HepG2 (cell line): Measurements from ENCODE around the gene PRDM12. TPM values are rescaled to one million over a fixed set of nuclear protein-coding genes. Genes with fewer than 3 reads are reported as not detected.

Experiments used
- DMAP1 ChIP-seq: IDR thresholded peaks from 2 replicates; pipeline ENCODE4 v1.6.1; 2016
- FIP1L1 ChIP-seq: fragments of 200-400 bp; formaldehyde crosslinking; IDR thresholded peaks from 2 replicates; pipeline ENCODE4 v1.6.1; 2018; ENCODE audit warnings: low read depth, mild to moderate bottlenecking, low read length, moderate library complexity, borderline replicate concordance; ENCODE audit not compliant: insufficient read depth
- FOXK2 ChIP-seq: fragments of 450-650 bp; IDR thresholded peaks from 2 replicates; pipeline ENCODE4 v1.6.1; 2016
- JARID2 ChIP-seq: sonication (generic); formaldehyde crosslinking; IDR thresholded peaks from 2 replicates; pipeline ENCODE4 v1.8.1; 2023; ENCODE audit warnings: missing genetic modification reagents, inconsistent platforms; ENCODE audit not compliant: insufficient replicate concordance
- MBD4 ChIP-seq: IDR thresholded peaks from 2 replicates; pipeline ENCODE4 v1.6.1; 2012; ENCODE audit warnings: low read length, inconsistent platforms, borderline replicate concordance
- NONO ChIP-seq, 2 experiments: fragments of 450-650 bp in 1 of 2; sonication (generic) in 1 of 2; formaldehyde crosslinking in 1 of 2; IDR thresholded peaks in 1 of 2; conservative IDR thresholded peaks in 1 of 2; 2 replicates each; pipeline versions ENCODE4 v1.6.1 to v1.8.0; 2017 to 2022; ENCODE audit warnings: mild to moderate bottlenecking in 1 of 2, missing genetic modification reagents in 1 of 2, moderate library complexity in 1 of 2
- SP4 ChIP-seq: sonication (generic); formaldehyde crosslinking; IDR thresholded peaks from 2 replicates; pipeline ENCODE4 v1.8.1; 2023; ENCODE audit warnings: mild to moderate bottlenecking, missing genetic modification reagents
- ZNF20 ChIP-seq: sonication (generic); formaldehyde crosslinking; IDR thresholded peaks from 2 replicates; pipeline ENCODE4 v1.4.0; 2020; ENCODE audit warnings: mild to moderate bottlenecking, moderate library complexity, missing genetic modification reagents
- ZNF768 ChIP-seq: sonication (generic); formaldehyde crosslinking; IDR thresholded peaks from 2 replicates; pipeline ENCODE4 v1.4.0; 2020; ENCODE audit warnings: missing genetic modification reagents
- ZSCAN29 ChIP-seq: sonication (generic); formaldehyde crosslinking; conservative IDR thresholded peaks from 2 replicates; pipeline ENCODE4 v1.4.0; 2020; ENCODE audit warnings: mild to moderate bottlenecking, missing genetic modification reagents
- polyA plus RNA-seq, 8 experiments: library from polyadenylated mRNA; depleted of rRNA in 3 of 8; stranded (reverse) in 7 of 8; unstranded in 1 of 8; fragments of >200 nt; fragmentation: Illumina TruSeq in 4 of 8; extraction: Trizol in 4 of 8; gene quantifications; 2 replicates each; pipeline versions ENCODE4 v1.2.1 to v1.2.3, GENCODE V29; 2011 to 2016; ENCODE audit warnings: low read depth in 4 of 8, missing spikeins in 1 of 8, mixed read lengths in 1 of 8; ENCODE audit not compliant: insufficient read depth in 1 of 8
- total RNA-seq, 5 experiments: library from RNA; depleted of rRNA; stranded (reverse); fragments of >200 nt; fragmentation: Illumina TruSeq; extraction: Trizol; gene quantifications; 2 replicates each; pipeline ENCODE4 v1.2.3, GENCODE V29; 2016; ENCODE audit warnings: low read depth in 1 of 5
- TF ChIP-seq, protein P1 (sequence below): sonication (generic); formaldehyde crosslinking; IDR thresholded peaks from one replicate; pipeline ENCODE4 v1.5.1; 2020; ENCODE audit warnings: mild to moderate bottlenecking, missing genetic modification reagents; ENCODE audit errors: not compliant biosample characterization
- TF ChIP-seq, protein P2 (sequence below): sonication (generic); formaldehyde crosslinking; IDR thresholded peaks from 2 replicates; pipeline ENCODE4 v1.5.0; 2020; ENCODE audit warnings: missing genetic modification reagents
- TF ChIP-seq, protein P3 (sequence below): sonication (generic); formaldehyde crosslinking; IDR thresholded peaks from 2 replicates; pipeline ENCODE4 v1.4.0; 2020; ENCODE audit warnings: missing genetic modification reagents
- TF ChIP-seq, protein P4 (sequence below): IDR thresholded peaks from 2 replicates; pipeline ENCODE4 v1.6.1; 2016; ENCODE audit warnings: low read depth, control low read depth
- TF ChIP-seq, protein P5 (sequence below): IDR thresholded peaks from 2 replicates; pipeline ENCODE4 v1.6.1; 2016; ENCODE audit warnings: missing genetic modification reagents, missing compliant biosample characterization

The PRDM12 gene
- total and polyA plus RNA-seq, 2 of the 13 experiments (the other 11 are each of a cell fraction or from before 2014, with no cell fraction given): 0.04 to 0.07 TPM

DNA sequence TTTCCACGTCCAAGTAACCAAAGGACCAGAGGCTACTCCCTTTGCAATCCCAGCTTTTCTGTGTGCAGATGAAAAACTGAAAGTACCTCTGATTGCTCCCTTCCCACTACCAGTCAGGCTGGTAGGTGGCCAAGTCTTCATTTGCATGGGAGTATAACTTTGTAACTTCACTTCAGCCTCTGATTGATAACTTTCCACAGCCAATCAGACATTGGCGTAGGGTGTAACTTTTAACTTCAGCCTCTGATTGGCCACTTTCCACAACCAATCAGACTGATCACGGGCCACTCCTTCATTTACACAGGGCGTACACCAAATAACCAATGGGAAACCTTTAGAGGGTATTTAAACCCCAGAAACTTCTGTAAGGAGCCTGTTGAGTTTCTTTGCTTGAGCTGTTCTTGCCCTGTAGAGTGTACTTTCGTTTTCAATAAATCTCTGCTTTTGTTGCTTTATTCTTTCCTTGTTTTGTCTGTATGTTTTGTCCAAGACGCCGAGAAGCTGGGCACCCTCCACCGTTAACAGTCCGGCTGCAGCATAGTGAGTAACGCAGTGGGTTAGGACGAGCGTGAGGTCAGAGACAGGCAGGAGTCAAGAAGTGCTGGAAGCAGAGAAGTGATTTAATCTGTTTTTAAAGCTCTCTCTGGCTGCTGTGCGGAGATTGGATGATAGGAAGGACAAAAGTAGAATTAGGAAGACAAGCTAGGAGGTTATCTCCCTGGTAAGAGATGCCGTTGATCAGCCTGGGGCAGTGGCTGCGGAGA lies 25.7 kb downstream of the PRDM12 start (continued):
- 0 out of 2 replicates have a peak, but pooled peaks have one; percentile 19 for TF ChIP-seq SP4 (CRISPR knock-in tag)
- TF ChIP-seq, protein P1, sequence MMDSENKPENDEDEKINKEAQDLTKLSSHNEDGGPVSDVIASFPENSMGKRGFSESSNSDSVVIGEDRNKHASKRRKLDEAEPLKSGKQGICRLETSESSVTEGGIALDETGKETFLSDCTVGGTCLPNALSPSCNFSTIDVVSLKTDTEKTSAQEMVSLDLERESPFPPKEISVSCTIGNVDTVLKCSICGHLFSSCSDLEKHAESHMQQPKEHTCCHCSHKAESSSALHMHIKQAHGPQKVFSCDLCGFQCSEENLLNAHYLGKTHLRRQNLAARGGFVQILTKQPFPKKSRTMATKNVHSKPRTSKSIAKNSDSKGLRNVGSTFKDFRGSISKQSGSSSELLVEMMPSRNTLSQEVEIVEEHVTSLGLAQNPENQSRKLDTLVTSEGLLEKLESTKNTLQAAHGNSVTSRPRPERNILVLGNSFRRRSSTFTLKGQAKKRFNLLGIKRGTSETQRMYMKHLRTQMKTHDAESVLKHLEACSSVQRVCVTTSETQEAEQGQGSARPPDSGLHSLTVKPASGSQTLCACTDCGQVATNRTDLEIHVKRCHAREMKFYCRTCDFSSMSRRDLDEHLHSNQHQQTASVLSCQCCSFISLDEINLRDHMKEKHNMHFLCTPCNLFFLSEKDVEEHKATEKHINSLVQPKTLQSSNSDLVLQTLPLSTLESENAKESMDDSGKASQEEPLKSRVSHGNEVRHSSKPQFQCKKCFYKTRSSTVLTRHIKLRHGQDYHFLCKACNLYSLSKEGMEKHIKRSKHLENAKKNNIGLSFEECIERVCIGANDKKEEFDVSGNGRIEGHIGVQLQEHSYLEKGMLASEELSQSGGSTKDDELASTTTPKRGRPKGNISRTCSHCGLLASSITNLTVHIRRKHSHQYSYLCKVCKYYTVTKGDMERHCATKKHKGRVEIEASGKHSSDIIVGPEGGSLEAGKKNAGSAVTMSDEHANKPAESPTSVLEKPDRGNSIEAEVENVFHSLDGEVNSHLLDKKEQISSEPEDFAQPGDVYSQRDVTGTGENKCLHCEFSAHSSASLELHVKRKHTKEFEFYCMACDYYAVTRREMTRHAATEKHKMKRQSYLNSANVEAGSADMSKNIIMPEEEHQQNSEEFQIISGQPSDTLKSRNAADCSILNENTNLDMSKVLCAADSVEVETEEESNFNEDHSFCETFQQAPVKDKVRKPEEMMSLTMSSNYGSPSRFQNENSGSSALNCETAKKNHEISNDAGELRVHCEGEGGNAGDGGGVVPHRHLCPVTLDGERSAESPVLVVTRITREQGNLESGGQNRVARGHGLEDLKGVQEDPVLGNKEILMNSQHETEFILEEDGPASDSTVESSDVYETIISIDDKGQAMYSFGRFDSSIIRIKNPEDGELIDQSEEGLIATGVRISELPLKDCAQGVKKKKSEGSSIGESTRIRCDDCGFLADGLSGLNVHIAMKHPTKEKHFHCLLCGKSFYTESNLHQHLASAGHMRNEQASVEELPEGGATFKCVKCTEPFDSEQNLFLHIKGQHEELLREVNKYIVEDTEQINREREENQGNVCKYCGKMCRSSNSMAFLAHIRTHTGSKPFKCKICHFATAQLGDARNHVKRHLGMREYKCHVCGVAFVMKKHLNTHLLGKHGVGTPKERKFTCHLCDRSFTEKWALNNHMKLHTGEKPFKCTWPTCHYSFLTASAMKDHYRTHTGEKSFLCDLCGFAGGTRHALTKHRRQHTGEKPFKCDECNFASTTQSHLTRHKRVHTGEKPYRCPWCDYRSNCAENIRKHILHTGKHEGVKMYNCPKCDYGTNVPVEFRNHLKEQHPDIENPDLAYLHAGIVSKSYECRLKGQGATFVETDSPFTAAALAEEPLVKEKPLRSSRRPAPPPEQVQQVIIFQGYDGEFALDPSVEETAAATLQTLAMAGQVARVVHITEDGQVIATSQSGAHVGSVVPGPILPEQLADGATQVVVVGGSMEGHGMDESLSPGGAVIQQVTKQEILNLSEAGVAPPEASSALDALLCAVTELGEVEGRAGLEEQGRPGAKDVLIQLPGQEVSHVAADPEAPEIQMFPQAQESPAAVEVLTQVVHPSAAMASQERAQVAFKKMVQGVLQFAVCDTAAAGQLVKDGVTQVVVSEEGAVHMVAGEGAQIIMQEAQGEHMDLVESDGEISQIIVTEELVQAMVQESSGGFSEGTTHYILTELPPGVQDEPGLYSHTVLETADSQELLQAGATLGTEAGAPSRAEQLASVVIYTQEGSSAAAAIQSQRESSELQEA (CRISPR knock-in tag): no peak
- TF ChIP-seq ZNF20 (CRISPR knock-in tag): no peak
- TF ChIP-seq, protein P2, sequence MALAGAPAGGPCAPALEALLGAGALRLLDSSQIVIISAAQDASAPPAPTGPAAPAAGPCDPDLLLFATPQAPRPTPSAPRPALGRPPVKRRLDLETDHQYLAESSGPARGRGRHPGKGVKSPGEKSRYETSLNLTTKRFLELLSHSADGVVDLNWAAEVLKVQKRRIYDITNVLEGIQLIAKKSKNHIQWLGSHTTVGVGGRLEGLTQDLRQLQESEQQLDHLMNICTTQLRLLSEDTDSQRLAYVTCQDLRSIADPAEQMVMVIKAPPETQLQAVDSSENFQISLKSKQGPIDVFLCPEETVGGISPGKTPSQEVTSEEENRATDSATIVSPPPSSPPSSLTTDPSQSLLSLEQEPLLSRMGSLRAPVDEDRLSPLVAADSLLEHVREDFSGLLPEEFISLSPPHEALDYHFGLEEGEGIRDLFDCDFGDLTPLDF (CRISPR knock-in tag): no peak
- no peak for TF ChIP-seq JARID2 (CRISPR knock-in tag)
- TF ChIP-seq, protein P3, sequence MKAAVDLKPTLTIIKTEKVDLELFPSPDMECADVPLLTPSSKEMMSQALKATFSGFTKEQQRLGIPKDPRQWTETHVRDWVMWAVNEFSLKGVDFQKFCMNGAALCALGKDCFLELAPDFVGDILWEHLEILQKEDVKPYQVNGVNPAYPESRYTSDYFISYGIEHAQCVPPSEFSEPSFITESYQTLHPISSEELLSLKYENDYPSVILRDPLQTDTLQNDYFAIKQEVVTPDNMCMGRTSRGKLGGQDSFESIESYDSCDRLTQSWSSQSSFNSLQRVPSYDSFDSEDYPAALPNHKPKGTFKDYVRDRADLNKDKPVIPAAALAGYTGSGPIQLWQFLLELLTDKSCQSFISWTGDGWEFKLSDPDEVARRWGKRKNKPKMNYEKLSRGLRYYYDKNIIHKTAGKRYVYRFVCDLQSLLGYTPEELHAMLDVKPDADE (CRISPR knock-in tag): no peak
- no peak for TF ChIP-seq DMAP1 (CRISPR knock-in tag)
- TF ChIP-seq, protein P4, sequence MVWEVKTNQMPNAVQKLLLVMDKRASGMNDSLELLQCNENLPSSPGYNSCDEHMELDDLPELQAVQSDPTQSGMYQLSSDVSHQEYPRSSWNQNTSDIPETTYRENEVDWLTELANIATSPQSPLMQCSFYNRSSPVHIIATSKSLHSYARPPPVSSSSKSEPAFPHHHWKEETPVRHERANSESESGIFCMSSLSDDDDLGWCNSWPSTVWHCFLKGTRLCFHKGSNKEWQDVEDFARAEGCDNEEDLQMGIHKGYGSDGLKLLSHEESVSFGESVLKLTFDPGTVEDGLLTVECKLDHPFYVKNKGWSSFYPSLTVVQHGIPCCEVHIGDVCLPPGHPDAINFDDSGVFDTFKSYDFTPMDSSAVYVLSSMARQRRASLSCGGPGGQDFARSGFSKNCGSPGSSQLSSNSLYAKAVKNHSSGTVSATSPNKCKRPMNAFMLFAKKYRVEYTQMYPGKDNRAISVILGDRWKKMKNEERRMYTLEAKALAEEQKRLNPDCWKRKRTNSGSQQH (CRISPR knock-in tag): peak; percentile 19; the same call in 1 of the 2 replicates
- TF ChIP-seq, protein P5, sequence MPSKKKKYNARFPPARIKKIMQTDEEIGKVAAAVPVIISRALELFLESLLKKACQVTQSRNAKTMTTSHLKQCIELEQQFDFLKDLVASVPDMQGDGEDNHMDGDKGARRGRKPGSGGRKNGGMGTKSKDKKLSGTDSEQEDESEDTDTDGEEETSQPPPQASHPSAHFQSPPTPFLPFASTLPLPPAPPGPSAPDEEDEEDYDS (CRISPR knock-in tag): peak; percentile 99
- TF ChIP-seq FIP1L1: no peak
- 0 out of 2 replicates have a peak, but pooled peaks have one; percentile 21 for TF ChIP-seq ZSCAN29 (CRISPR knock-in tag)
- no peak for TF ChIP-seq NONO (IDR thresholded peaks at IDR 0.05)
- 0 out of 2 replicates have a peak, but pooled peaks have one; percentile 33 for TF ChIP-seq NONO (CRISPR knock-in tag; conservative IDR thresholded peaks at IDR 0.05)
- no peak for TF ChIP-seq ZNF768 (CRISPR knock-in tag)
- no peak for TF ChIP-seq MBD4
- 0 out of 2 replicates have a peak, but pooled peaks have one; percentile 27 for TF ChIP-seq FOXK2
